Measurements from ENCODE around the gene PNMA1. TPM values are rescaled to one million over a fixed set of nuclear protein-coding genes. Genes with fewer than 3 reads are reported as not detected.

PNMA1 gene
- total RNA-seq, 4 donors from 2014 or later = 12.6 to 58.0 (median 39.4) TPM

- no peak for TF ChIP-seq CTCF (IDR thresholded peaks at IDR 0.05)
- no peak for TF ChIP-seq POLR2A (IDR thresholded peaks at IDR 0.05)
- Histone ChIP-seq H3K4me1 (peaks cover 38 to 64% of the 10 kb centered on the region in 2 donors), H3K27me3 (no peaks in the 10 kb centered on the region), H3K4me3 (peak overlapping the region; percentile 55 to 66), H3K9me3 (no peaks in the 10 kb centered on the region), H3K27ac (peak overlapping the region; percentile 95 to 97), H3K36me3 (no peaks in the 10 kb centered on the region)
- intact Hi-C loops (cut with DNase I; ENCODE audit: low total_unique reads) = loop anchor here (2.0 kb wide), 1 partner anchor 31 kb away; no protein-coding TSS in a partner anchor
- DNase-seq = no peak
Measured at GRCh38 chr14:73757876-73758391, 43.8 kb upstream of the PNMA1 start.

- intact Hi-C loops (cut with DNase I; ENCODE audit: low total_unique reads) = loop anchor here (2.0 kb wide), 1 partner anchor 31 kb away; no protein-coding TSS in a partner anchor
- H3K27ac ChIP-seq = peak overlapping the region; percentile 95 to 97
- H3K4me1 ChIP-seq = peaks cover 43 to 69% of the 10 kb centered on the region in 2 donors
- no peak for DNase-seq
- TF ChIP-seq CTCF (IDR thresholded peaks at IDR 0.05) (no peak), POLR2A (IDR thresholded peaks at IDR 0.05) (no peak)
- H3K36me3 ChIP-seq = no peaks in the 10 kb centered on the region
- no peaks in the 10 kb centered on the region for H3K9me3 ChIP-seq
- no peak overlapping the region for H3K4me3 ChIP-seq
- H3K27me3 ChIP-seq = no peaks in the 10 kb centered on the region
Measured at GRCh38 chr14:73757381-73757780, 43.2 kb upstream of the PNMA1 start.

GRCh38 chr14:73755434-73756014 lies 41.3 kb upstream of the PNMA1 start:
- DNase-seq = no peak
- Histone ChIP-seq H3K9me3 (no peaks in the 10 kb centered on the region), H3K27me3 (no peaks in the 10 kb centered on the region), H3K4me1 (peaks cover 31 to 69% of the 10 kb centered on the region in 2 donors), H3K36me3 (no peaks in the 10 kb centered on the region), H3K4me3 (peak overlapping the region in 1 of 2 donors; percentile 14), H3K27ac (peak overlapping the region; percentile 95 to 97)
- intact Hi-C loops (cut with DNase I; ENCODE audit: low total_unique reads) = loop anchor here (2.0 kb wide), 1 partner anchor 33 kb away; no protein-coding TSS in a partner anchor
- no peak for TF ChIP-seq POLR2A (IDR thresholded peaks at IDR 0.05)
- TF ChIP-seq CTCF (IDR thresholded peaks at IDR 0.05) = no peak

- peaks cover 31 to 69% of the 10 kb centered on the region in 2 donors for H3K4me1 ChIP-seq
- intact Hi-C loops (cut with DNase I; ENCODE audit: low total_unique reads) = no loop called here
- no peaks in the 10 kb centered on the region for H3K36me3 ChIP-seq
- no peaks in the 10 kb centered on the region for H3K27me3 ChIP-seq
- H3K9me3 ChIP-seq = no peaks in the 10 kb centered on the region
- peak overlapping the region; percentile 95 to 97 for H3K27ac ChIP-seq
- DNase-seq = peak in 1 of 2 donors; percentile 74
- H3K4me3 ChIP-seq = peak overlapping the region in 1 of 2 donors; percentile 14
- TF ChIP-seq POLR2A (IDR thresholded peaks at IDR 0.05) = no peak
- TF ChIP-seq CTCF (IDR thresholded peaks at IDR 0.05) = no peak
Measured at GRCh38 chr14:73754911-73755360, 40.8 kb upstream of the PNMA1 start.
